Suprapubic skin (tissue), 4 donors: ENCODE data around the gene SLC1A7. TPM values are rescaled to one million over a fixed set of nuclear protein-coding genes. Genes with fewer than 3 reads are reported as not detected.

ENCODE experiments used
- DNase-seq, 2 donors: peaks; one replicate each; pipeline ENCODE4 v3.0.0-alpha.2; 2019; ENCODE audit warnings: low spot score in 2 of 2
- H3K27ac ChIP-seq: fragments of 200-600 bp; sonication (generic); one replicate; pipeline ENCODE4 v1.5.1; 2019
- H3K27me3 ChIP-seq: fragments of 200-600 bp; sonication (generic); one replicate; pipeline ENCODE4 v1.5.1; 2019
- H3K36me3 ChIP-seq: fragments of 200-600 bp; sonication (generic); one replicate; pipeline ENCODE4 v1.5.1; 2019
- H3K4me1 ChIP-seq: fragments of 200-600 bp; sonication (generic); one replicate; pipeline ENCODE4 v1.5.1; 2019
- H3K4me3 ChIP-seq: fragments of 200-600 bp; sonication (generic); one replicate; pipeline ENCODE4 v1.5.1; 2019; ENCODE audit warnings: mild to moderate bottlenecking
- H3K9me3 ChIP-seq: fragments of 200-600 bp; sonication (generic); one replicate; pipeline ENCODE4 v1.5.1; 2019
- EP300 ChIP-seq: sonication (generic); formaldehyde crosslinking; IDR thresholded peaks from one replicate; pipeline ENCODE4 v1.6.1; 2017; ENCODE audit warnings: antibody characterized with exemption
- POLR2A ChIP-seq, 2 donors: fragments of 450-650 bp; IDR thresholded peaks; one replicate each; pipeline ENCODE4 v1.6.1; 2017; ENCODE audit warnings: antibody characterized with exemption in 2 of 2, mild to moderate bottlenecking in 2 of 2, moderate library complexity in 2 of 2
- POLR2AphosphoS5 ChIP-seq, 3 donors: sonication (generic); formaldehyde crosslinking; IDR thresholded peaks; one replicate each; pipeline ENCODE4 v1.6.1; 2017; ENCODE audit warnings: antibody characterized with exemption in 3 of 3
- WGBS: methylation state at CpG from one replicate; pipeline ENCODE4 v1.1.5; 2018; 5-methylcytosine and 5-hydroxymethylcytosine counted together
- total RNA-seq, 4 donors: library from RNA; depleted of rRNA; stranded (reverse); fragments of >200 nt; gene quantifications; one replicate each; pipeline ENCODE4 v1.1.0, GENCODE V29; 2016
- TF ChIP-seq, protein P1 (sequence below), 2 donors: fragments of 200-600 bp in 1 of 2; fragments of 450-650 bp in 1 of 2; sonication (generic) in 1 of 2; IDR thresholded peaks; one replicate each; pipeline ENCODE4 v1.5.1; 2016 to 2019; ENCODE audit warnings: antibody characterized with exemption in 2 of 2, mild to moderate bottlenecking in 1 of 2, moderate library complexity in 1 of 2

Gene SLC1A7
- total RNA-seq, 4 donors from 2014 or later = not detected

DNA sequence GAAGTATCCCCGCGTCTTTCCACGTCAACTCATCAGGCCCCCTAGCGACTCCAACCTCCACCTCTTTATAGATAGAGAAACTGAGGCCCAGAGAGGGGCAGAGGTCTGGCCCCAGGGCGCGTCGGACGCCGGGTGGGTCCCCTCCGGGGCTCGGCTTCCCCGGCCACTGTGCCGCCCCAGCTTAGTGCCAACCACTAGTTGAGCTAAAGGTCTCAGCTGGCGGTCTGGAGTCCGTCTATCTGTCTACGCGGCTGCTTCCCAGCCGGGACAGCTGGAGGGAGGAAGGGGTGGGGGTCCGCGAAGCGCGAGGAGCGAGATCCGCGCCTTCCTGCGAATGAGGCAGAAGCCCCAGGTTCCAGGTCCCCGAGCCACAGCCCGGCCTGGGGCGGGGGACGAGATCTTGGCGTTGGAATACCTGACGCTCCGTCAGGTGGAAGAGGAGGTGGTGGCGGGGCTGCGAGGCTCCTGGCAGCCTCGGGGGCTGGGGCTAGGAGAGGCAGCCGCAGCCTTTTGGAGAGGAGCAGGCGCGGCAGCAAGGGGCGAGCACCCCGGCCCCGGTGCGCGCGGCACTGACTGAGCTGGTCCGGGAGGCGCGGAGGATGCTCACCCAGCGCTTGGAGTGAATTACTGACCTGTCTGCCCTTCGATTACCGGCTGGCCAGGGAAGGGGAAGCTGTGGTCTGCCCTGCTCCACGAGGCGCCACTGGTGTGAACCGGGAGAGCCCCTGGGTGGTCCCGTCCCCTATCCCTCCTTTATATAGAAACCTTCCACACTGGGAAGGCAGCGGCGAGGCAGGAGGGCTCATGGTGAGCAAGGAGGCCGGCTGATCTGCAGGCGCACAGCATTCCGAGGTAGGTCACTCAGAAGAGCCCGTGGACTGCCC lies 79.5 kb downstream of the SLC1A7 start:
- WGBS = 25% methylated on average over 23 of the region's 61 CpGs
- Histone ChIP-seq H3K36me3 (no peaks in the 10 kb centered on the region), H3K27me3 (peaks cover 29% of the 10 kb centered on the region), H3K4me3 (peak overlapping the region; percentile 57), H3K9me3 (no peaks in the 10 kb centered on the region), H3K27ac (peak overlapping the region; percentile 83), H3K4me1 (peaks cover 37% of the 10 kb centered on the region)
- DNase-seq = peak in 1 of 2 donors; percentile 61
- TF ChIP-seq POLR2A (IDR thresholded peaks at IDR 0.05) = no peak
- no peak for TF ChIP-seq POLR2AphosphoS5 (IDR thresholded peaks at IDR 0.05)
- TF ChIP-seq, protein P1, sequence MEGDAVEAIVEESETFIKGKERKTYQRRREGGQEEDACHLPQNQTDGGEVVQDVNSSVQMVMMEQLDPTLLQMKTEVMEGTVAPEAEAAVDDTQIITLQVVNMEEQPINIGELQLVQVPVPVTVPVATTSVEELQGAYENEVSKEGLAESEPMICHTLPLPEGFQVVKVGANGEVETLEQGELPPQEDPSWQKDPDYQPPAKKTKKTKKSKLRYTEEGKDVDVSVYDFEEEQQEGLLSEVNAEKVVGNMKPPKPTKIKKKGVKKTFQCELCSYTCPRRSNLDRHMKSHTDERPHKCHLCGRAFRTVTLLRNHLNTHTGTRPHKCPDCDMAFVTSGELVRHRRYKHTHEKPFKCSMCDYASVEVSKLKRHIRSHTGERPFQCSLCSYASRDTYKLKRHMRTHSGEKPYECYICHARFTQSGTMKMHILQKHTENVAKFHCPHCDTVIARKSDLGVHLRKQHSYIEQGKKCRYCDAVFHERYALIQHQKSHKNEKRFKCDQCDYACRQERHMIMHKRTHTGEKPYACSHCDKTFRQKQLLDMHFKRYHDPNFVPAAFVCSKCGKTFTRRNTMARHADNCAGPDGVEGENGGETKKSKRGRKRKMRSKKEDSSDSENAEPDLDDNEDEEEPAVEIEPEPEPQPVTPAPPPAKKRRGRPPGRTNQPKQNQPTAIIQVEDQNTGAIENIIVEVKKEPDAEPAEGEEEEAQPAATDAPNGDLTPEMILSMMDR (IDR thresholded peaks at IDR 0.05) = no peak

DNA sequence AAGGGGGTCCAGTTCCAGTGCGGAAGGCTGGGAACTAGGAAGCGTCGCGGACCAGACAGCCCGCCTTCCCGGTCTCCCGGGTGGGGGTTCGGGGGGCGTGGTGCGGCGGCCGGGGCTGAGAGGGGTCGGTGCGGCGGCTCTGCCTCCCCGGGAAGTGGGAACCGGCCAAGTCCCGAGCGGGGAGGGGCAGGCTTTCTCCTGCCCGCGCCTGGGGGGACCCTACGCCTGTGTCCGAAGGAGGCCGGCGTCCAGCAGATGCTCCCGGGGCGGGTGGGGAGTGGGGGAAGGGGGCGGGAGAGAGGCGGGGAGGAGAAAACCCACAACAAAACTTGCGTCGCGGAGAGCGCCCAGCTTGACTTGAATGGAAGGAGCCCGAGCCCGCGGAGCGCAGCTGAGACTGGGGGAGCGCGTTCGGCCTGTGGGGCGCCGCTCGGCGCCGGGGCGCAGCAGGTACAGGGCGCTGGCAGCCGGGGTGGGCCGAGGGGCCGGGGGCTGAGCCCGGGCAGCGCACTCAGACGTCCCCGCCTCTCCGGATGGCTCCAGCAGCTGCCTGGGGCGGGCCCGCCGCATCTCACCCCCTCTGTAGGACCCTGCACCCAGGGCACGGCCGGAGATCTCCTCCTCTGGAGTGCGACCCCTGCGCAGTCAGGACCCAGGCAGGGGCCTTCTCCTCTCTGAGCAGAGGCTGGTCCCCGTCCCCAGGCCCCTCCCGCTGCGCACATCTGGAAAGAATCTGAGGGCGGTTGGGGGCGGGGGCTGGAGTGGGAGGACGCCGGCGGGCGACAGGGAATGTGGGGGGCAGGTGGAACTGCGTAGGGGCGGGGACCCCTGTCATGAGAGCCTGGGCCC lies 80.4 kb downstream of the SLC1A7 start, which contains the start of gene PODN:
Gene PODN (plus strand): TSS at position 355 of the 849 bp plus-strand sequence. CDS start 7,643 bp downstream, outside the sequence.
- peak in 1 of 2 donors; percentile 76 for DNase-seq
- Histone ChIP-seq H3K4me1 (peaks cover 37% of the 10 kb centered on the region), H3K27me3 (peaks cover 29% of the 10 kb centered on the region), H3K27ac (peak within 1 kb of the TSS; percentile 83), H3K36me3 (no peaks in the 10 kb centered on the region), H3K4me3 (peak within 1 kb of the TSS; percentile 57), H3K9me3 (no peaks in the 10 kb centered on the region)
- WGBS = under 1% methylated on average over 17 of the region's 73 CpGs
- TF ChIP-seq EP300 (no peak), POLR2AphosphoS5 (IDR thresholded peaks at IDR 0.05) (no peak), POLR2A (IDR thresholded peaks at IDR 0.05) (no peak)

DNA sequence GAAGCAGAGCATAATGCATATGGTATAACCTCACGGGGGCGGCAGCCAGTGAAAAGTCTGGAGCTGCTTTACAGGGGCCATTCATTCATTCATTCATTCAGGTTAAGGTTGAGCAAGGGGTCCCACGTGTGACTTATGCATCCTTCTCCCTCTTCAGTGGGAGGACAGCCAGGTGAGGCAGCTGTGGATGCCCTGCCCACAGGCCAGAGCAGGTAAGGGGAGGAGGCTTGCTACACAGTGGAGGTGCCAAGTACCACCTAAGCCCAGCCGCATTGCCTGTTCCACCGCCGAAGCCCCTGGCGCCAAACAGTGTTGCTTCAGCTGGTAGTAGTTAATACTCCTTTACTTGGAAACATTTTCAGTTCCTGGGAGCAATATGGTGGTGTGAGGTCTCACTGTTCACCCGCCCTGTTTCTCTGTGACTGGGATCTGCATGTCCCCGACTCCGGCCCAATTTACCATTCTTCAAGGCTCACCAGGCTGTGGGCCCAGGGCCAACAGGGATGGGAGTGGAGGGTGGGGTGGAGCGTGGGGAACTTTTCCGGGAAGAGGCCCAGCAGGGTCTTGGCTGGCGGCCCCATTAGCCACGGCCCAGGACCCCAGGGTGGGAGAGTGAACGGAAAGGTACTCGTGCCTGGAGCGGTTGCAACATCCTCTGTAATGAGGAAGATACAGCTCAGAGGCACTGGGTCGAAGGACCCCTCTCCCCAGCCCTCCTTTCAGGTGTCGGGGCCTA lies 81.1 kb downstream of the SLC1A7 start:
- peak overlapping the region; percentile 83 for H3K27ac ChIP-seq
- peak overlapping the region; percentile 57 for H3K4me3 ChIP-seq
- peak in 1 of 2 donors; percentile 83 for DNase-seq
- peaks cover 29% of the 10 kb centered on the region for H3K27me3 ChIP-seq
- no peak for TF ChIP-seq EP300
- TF ChIP-seq POLR2A (IDR thresholded peaks at IDR 0.05) = no peak
- TF ChIP-seq, protein P1 (IDR thresholded peaks at IDR 0.05) = no peak
- no peak for TF ChIP-seq POLR2AphosphoS5 (IDR thresholded peaks at IDR 0.05)
- WGBS = 66% methylated on average over 5 of the region's 19 CpGs
- no peaks in the 10 kb centered on the region for H3K9me3 ChIP-seq
- peaks cover 37% of the 10 kb centered on the region for H3K4me1 ChIP-seq
- no peaks in the 10 kb centered on the region for H3K36me3 ChIP-seq

DNA sequence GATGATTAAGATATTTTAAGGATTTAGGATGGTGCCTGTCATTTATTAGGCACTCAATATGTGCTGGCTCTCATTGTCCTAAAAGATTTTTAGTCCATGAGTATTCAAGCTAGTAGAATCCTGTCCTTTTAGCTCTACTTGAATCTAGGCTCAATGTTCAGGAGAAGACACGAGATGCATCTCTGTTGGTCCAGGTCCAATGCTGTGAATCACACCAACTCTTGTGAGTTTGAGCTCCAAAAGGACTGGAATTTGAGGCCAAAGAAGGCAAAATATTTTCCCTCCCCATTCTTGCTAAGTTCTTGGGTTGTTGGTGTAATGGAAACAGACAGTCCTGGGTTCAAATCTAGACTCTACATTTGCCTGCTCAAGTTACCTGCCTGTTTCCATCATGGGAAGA lies 81.9 kb downstream of the SLC1A7 start:
- 23% methylated on average over 1 of the region's 1 CpG for WGBS
- peaks cover 29% of the 10 kb centered on the region for H3K27me3 ChIP-seq
- no peaks in the 10 kb centered on the region for H3K9me3 ChIP-seq
- TF ChIP-seq POLR2AphosphoS5 (IDR thresholded peaks at IDR 0.05) = no peak
- TF ChIP-seq POLR2A (IDR thresholded peaks at IDR 0.05) = no peak
- no peak for TF ChIP-seq EP300
- TF ChIP-seq, protein P1 (IDR thresholded peaks at IDR 0.05) = no peak
- peak in 1 of 2 donors; percentile 66 for DNase-seq
- peak overlapping the region; percentile 83 for H3K27ac ChIP-seq
- peaks cover 37% of the 10 kb centered on the region for H3K4me1 ChIP-seq
- H3K36me3 ChIP-seq = no peaks in the 10 kb centered on the region
- no peak overlapping the region for H3K4me3 ChIP-seq

DNA sequence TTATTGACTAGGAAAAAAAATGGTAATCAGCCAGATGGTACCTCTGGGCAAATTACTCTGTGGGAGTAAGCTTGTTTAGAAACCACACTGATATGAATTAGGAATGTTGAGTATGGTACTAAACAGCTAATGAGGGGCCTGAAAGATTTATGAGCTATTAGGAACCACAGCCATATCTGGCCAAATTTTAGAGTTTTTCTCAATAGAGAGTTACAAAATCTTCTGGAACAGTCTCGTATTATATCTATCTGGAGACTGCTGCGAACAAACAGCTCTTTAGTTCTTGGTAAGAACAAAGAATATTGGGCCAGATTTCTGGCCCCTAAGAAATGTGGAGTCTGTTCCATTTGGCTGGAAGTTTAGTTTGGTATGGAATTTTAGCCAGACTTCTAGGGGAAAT lies 85.3 kb downstream of the SLC1A7 start:
- H3K27ac ChIP-seq = no peak overlapping the region
- 50% methylated on average over 2 of the region's 2 CpGs for WGBS

More for the DNA sequence above, 85.3 kb downstream of the SLC1A7 start:
- no peaks in the 10 kb centered on the region for H3K9me3 ChIP-seq
- H3K4me1 ChIP-seq = peaks cover 22% of the 10 kb centered on the region
- no peak overlapping the region for H3K4me3 ChIP-seq
- no peaks in the 10 kb centered on the region for H3K36me3 ChIP-seq
- peaks cover 12% of the 10 kb centered on the region for H3K27me3 ChIP-seq
- DNase-seq = no peak
- no peak for TF ChIP-seq POLR2AphosphoS5 (IDR thresholded peaks at IDR 0.05)
- TF ChIP-seq POLR2A (IDR thresholded peaks at IDR 0.05) = no peak
- no peak for TF ChIP-seq EP300
- TF ChIP-seq, protein P1 (IDR thresholded peaks at IDR 0.05) = no peak
